NCI-H1417 (cell line): Measurements from ENCODE around the gene MKRN1.
"Not testable (repeated sequence)": the region's sequence is repeated elsewhere in the genome, so short reads cannot be mapped to it uniquely, and the experiment has no call there.

Experiments
- DNase-seq, 3 experiments: peaks; one replicate each; lab custom pipeline; 2025; lab: John Stamatoyannopoulos, UW

The MKRN1 gene, protein sequence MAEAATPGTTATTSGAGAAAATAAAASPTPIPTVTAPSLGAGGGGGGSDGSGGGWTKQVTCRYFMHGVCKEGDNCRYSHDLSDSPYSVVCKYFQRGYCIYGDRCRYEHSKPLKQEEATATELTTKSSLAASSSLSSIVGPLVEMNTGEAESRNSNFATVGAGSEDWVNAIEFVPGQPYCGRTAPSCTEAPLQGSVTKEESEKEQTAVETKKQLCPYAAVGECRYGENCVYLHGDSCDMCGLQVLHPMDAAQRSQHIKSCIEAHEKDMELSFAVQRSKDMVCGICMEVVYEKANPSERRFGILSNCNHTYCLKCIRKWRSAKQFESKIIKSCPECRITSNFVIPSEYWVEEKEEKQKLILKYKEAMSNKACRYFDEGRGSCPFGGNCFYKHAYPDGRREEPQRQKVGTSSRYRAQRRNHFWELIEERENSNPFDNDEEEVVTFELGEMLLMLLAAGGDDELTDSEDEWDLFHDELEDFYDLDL

DNA sequence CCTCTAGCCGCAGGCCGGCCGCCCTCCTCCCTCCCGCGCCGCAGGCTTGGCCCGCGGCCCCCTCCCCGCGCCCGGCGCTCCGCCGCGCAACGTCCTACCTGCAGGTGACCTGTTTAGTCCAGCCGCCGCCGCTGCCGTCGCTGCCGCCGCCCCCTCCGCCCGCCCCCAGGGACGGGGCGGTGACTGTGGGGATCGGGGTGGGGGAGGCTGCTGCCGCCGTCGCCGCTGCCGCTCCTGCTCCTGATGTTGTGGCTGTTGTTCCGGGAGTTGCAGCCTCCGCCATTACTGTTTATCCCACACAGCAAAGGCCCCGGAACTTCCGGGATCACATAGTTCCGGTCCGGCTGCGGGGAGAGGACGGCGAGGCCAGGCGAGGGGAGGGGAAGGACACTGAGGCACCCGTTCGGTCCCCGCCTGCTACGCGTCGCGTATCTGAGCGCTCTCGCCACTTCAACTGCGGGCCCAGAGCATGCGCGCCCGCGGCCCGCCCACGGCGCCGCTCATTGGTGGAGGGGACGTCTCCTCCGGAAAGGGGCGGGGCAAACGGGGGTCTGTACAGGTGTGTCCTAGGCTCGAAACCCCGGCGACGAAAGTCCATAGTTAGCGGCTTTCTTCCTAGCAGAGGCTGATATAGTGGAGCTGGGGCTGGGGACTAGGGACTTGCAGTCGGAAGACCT is at the start of gene MKRN1:
MKRN1 (minus strand) TSS at position 444 of the 677 bp plus-strand sequence; CDS start at position 283, 161 bp downstream.
- DNase-seq: peak; percentile 99 to 100 (median 99)

DNA sequence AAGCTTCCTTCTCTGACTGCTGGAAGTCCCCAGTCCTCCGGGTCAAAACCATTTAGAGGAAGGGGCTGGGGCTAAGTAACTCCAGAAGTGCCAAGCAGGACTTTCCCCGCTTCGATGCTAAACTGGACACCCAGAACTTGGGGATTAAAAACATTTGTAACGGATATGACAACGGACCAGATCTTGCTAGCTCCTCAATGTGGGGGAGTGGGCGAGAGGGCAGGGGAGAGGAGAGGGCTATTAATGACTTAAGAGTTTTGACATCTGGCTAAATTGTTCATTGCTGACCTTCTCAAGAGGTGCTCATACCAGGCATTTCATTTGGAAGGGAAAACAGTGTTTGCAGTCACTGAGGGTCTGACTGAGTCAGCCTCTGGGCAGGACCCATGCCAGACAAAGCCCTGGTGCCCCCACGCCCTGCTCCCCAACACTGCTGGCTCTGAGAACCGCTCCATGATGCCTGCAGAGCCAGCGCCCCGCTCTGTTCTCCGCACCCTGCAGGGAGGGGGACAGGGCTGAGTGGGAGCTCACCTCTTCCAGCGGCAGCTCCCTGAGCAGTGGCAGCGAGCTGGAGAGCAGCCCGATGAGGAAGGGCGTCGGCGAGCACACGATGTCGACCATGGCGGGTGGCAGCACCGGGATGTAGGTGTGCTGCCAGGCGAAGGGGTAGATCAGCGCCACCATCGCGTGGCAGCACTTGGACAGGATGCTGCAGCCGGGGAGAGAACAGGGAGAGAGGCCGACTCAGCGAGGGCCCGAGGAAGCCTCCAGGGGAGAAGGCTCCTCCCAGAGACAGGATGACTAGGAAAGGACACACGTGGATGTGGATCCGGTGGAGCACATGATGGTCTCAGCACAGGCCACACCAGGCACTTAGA is 47.7 kb upstream of the MKRN1 start:
- no peak for DNase-seq

GRCh38 chr7:140526214-140526613 is 46.9 kb upstream of the MKRN1 start:
- DNase-seq: no peak

GRCh38 chr7:140525743-140526142 is 46.4 kb upstream of the MKRN1 start:
- peak in 1 of 3 experiments; percentile 60 for DNase-seq

GRCh38 chr7:140521421-140521820 is 42.1 kb upstream of the MKRN1 start:
- no peak for DNase-seq

GRCh38 chr7:140519007-140519399 is 39.7 kb upstream of the MKRN1 start:
- DNase-seq: no peak

DNA sequence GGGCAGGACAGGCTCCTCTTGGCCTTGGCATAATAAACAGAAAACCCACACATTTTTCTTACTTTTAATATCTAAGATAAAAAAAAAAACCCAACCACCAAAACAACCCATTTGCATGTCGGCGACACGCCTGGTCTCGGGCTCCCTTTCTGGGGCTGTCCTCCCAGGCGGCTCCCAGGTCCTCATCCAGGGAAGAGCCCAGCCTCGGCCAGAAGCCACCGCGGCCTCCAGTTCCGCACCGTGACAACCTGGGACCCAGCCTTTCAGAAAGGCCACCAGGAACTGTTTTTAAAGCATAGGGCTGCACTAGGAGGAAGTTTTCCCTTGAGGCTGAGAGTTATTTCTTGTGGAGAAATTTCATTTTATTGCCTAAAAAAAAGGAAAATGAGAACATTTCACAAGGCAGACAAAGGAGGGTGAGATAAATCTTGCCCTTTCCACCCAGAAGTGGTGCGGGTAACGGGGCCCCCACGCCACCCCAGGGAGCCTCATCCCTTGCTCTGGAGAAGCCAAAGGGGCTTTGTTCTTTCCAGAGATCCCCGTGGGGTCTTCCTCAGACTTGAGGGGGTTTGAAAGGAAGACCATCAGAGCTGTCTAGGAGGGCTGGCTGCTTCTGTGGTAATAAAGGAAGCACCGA is 39.2 kb upstream of the MKRN1 start:
- no peak for DNase-seq

DNA sequence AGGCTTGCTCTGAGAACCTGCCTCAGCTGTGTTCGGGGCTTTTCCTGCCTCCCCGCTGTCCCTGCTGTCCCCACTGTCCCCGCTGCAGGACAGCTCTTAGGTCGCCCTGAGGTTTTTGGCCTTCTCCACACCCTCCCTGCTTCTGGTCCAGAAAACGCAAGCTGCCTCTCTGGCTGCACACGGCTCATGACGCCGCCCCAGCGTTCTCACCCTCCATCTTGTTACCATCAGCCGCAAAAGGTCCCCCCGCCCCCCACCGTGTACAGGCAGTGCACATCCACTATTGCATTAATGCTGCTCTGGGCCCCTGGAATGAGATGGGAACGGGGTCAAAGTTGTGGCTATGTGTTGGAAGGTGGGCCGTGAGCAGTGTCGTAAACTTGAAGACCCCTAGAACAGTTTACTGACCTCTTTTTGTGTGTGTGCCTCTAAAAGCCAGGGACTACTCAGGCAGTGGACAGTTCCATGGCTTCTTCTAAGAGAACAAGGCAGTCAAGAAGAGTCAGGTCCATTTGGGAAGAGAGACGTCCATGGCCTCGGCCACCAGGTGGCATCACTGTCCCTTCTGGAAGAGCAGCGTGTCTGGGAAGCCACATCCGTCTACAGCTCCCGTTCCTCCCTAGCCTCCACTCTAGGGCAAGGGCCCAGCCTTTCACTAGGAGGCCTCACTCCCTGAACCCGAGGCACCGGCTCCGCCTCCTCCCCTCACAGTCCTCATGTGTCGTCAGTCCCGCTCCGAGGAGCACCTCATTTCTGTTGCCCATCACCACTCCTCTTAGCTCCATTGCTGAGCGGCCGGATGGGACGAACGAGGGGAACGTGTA is 38.5 kb upstream of the MKRN1 start:
- peak; percentile 88 to 94 (median 93) for DNase-seq

DNA sequence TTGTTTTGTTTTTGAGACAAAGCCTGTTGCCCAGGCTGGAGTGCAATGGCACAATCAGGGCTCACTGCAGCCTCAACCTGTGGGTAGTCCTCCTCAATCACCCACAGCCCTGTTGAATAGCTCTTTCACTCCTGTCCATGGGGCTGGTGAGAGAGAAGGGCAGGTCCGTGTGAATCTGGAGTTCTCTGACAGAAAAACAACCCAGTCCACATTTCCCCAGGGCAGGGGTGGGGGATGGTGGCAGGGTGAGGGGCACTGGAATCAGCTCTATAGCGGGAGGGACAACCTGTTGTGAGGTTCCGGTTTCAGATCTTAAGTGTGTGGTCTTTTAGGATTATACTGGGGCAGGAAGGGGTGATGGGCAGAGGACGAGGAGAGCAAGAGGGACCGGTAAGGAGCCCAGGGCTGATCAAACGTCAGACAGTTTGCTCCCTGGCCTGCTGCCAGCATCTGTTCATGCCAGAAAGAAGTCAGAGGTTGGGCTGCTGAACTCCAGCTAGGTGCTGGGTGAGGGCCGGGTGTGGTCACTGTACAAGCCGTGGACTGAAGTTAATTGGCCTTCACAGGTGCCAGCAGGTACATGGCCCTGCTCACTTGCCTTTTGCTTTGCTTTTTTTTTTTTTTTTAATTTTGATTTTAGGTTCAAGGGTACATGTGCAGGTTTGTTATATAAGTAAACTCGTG is 33.2 kb upstream of the MKRN1 start:
- DNase-seq: peak; percentile 80 to 90 (median 80)

DNA sequence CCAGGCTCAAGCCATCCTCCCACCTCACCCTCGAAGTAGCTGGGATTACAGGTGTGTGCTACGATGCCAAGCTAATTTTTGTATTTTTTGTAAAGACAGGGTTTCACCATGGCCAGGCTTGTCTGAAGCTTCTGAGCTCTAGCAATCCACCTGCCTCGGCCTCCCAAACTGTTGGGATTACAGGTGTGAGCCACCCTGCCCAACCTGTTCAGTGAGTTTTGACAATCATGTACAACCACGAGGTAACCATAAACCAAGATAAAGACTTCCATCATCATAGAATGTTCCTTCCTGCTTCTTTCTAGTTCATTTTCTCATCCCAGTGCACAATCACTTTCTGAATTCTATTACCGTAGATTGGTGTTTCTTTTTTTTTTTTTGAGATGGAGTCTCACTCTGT is 30.5 kb upstream of the MKRN1 start:
- DNase-seq: peak in 1 of 3 experiments; percentile 26

DNA sequence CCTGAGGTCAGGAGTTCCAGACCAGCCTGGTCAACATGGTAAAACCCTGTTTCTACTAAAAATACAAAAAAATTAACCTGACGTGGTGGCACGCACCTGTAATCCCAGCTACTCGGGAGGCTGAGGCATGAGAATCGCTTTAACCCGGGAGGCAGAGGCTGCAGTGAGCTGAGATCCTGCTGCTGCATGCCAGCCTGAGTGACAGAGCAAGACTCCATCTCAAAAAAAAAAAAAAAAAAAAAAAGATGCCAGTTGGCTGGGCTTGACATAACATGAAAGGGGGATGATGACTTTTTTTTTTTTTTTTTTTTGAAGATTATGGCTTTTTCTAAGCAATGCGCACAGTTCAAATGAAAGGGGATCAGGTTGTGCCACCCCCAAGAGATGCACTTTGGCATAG is 28.3 kb upstream of the MKRN1 start:
- not testable (repeated sequence) for DNase-seq

DNA sequence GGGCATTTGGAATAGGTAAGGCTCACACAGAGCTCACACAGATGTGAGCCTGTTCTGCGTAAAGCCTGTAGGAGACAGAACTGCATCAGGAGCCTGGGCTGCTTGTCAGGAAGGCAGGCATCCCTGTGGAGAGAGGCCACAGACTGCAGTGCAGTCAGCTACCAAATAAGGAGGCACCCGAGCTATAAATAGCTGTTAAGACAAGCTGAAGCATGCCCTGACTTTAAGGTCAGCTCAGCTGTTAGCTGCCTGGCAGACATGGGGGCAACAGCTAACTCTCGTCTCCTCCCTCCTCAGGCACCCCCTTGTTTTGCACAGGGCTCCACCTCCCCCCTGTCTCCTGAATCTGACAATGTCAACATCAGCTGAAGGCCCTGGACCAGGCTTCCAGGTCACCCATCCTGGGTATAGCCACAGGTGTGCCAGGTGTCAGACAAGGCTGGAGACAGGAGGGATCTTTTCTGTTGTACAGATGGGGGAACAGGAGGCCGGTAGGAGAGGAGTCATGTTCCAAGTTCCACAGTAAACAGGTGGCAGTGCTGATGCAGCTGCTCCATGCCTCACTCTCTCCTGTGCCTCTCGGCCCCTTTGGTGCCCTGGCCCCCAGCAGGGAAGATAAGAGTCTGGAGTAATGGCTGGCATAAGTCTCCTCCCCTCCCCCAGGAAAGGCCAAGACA is 27.6 kb upstream of the MKRN1 start:
- DNase-seq: peak; percentile 94 to 99 (median 97)

GRCh38 chr7:140501966-140502365 is 22.7 kb upstream of the MKRN1 start:
- no peak for DNase-seq

DNA sequence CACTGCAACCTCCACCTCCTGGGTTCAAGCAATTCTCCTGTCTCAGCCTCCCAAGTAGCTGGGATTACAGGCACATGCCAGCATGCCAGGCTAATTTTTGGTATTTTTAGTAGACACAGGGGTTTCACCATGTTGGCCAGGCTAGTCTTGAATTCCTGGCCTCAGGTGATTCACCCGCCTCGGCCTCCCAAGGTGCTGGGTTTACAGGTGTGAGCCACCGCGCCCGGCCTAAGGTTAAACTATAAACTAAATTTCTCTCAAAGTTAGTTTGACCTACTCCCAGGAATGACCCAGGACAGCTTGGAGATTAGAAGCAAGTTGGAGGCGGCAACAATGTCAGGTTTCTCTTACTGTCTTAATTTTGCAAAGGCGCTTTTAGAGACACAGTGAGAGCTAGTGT is 18.5 kb upstream of the MKRN1 start:
- DNase-seq: not testable (repeated sequence)

GRCh38 chr7:140497241-140497769 is 18.0 kb upstream of the MKRN1 start:
- DNase-seq: no peak

DNA sequence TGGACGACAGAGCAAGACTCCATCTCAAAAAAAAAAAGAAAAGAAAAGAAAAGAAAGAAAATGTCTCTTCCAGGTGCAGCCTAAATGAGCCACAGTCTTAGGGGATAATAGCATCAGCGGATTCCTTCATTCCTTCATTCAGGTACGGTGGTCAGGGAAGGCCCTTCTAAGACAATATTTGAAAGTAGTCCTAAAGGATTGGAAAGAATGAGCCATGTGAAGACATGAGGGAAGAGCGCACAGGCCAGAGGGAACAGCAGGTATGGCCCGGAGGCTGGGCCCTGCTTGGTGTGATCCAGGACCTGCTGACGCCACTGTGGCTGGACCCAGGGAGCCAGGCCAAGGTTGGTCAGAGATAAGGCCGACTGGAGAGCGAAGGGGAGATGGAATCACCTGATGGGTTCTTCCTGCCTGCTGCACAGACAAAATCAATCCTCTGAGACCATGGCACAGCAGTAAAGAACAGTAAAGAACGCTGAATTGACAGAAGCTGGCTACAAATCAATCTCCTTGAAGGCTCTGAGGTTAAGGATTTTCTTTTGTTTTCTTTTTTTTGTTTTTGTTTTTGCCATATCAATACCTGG is 16.3 kb upstream of the MKRN1 start:
- no peak for DNase-seq

GRCh38 chr7:140494867-140495266 is 15.6 kb upstream of the MKRN1 start:
- no peak for DNase-seq

- DNase-seq: no peak
These were observed 9.7 kb upstream of the MKRN1 start for GRCh38 chr7:140489026-140489359.
